ENCODE data around the gene HS3ST1. TPM values are rescaled to one million over a fixed set of nuclear protein-coding genes. Genes with fewer than 3 reads are reported as not detected.

Gene HS3ST1
- polyA plus RNA-seq, 1 donor: 1.4 TPM

GRCh38 chr4:11376146-11376545, 52.5 kb downstream of the HS3ST1 start:
- no peak overlapping the region for H3K4me3 ChIP-seq (ENCODE audit: low read length)
- WGBS (ENCODE audit: insufficient coverage, low lambda C conversion rate): 68% methylated on average over 4 of the region's 7 CpGs
- no peak overlapping the region for H3K27ac ChIP-seq (ENCODE audit: low read length)
- H3K36me3 ChIP-seq (ENCODE audit: control insufficient read depth, insufficient read depth, low read length): no peaks in the 10 kb centered on the region
- H3K9me3 ChIP-seq (ENCODE audit: control insufficient read depth, low read depth, low read length): peaks cover 5% of the 10 kb centered on the region
- H3K4me1 ChIP-seq (ENCODE audit: control insufficient read depth, insufficient read depth, low read length): no peaks in the 10 kb centered on the region
- DNase-seq: no peak
- no peaks in the 10 kb centered on the region for H3K27me3 ChIP-seq (ENCODE audit: control insufficient read depth, insufficient read depth, low read length)

GRCh38 chr4:11368701-11369115, 60.0 kb downstream of the HS3ST1 start:
- WGBS (ENCODE audit: insufficient coverage, low lambda C conversion rate): no CpG with 5 or more reads among the region's 53 CpGs
- no peak overlapping the region for H3K27ac ChIP-seq (ENCODE audit: low read length)
- H3K4me3 ChIP-seq (ENCODE audit: low read length): no peak overlapping the region

GRCh38 chr4:11367371-11367770, 61.3 kb downstream of the HS3ST1 start:
- H3K4me1 ChIP-seq (ENCODE audit: control insufficient read depth, insufficient read depth, low read length): no peaks in the 10 kb centered on the region
- peak; percentile 23 to 42 for DNase-seq

More at GRCh38 chr4:11368701-11369115, 60.0 kb downstream of the HS3ST1 start:
- H3K36me3 ChIP-seq (ENCODE audit: control insufficient read depth, insufficient read depth, low read length): no peaks in the 10 kb centered on the region
- peaks cover 25% of the 10 kb centered on the region for H3K27me3 ChIP-seq (ENCODE audit: control insufficient read depth, insufficient read depth, low read length)
- H3K4me1 ChIP-seq (ENCODE audit: control insufficient read depth, insufficient read depth, low read length): no peaks in the 10 kb centered on the region
- peaks cover 13% of the 10 kb centered on the region for H3K9me3 ChIP-seq (ENCODE audit: control insufficient read depth, low read depth, low read length)
- DNase-seq: no peak

GRCh38 chr4:11366859-11367258, 61.8 kb downstream of the HS3ST1 start:
- no peak overlapping the region for H3K4me3 ChIP-seq (ENCODE audit: low read length)
- no peaks in the 10 kb centered on the region for H3K36me3 ChIP-seq (ENCODE audit: control insufficient read depth, insufficient read depth, low read length)
- peaks cover 25% of the 10 kb centered on the region for H3K27me3 ChIP-seq (ENCODE audit: control insufficient read depth, insufficient read depth, low read length)
- no peak overlapping the region for H3K27ac ChIP-seq (ENCODE audit: low read length)
- no peak for DNase-seq
- H3K4me1 ChIP-seq (ENCODE audit: control insufficient read depth, insufficient read depth, low read length): no peaks in the 10 kb centered on the region
- H3K9me3 ChIP-seq (ENCODE audit: control insufficient read depth, low read depth, low read length): peaks cover 8% of the 10 kb centered on the region

More at GRCh38 chr4:11367371-11367770, 61.3 kb downstream of the HS3ST1 start:
- H3K27me3 ChIP-seq (ENCODE audit: control insufficient read depth, insufficient read depth, low read length): peaks cover 25% of the 10 kb centered on the region
- 40% methylated on average over 2 of the region's 4 CpGs for WGBS (ENCODE audit: insufficient coverage, low lambda C conversion rate)
- no peak overlapping the region for H3K27ac ChIP-seq (ENCODE audit: low read length)
- H3K4me3 ChIP-seq (ENCODE audit: low read length): no peak overlapping the region
- H3K36me3 ChIP-seq (ENCODE audit: control insufficient read depth, insufficient read depth, low read length): no peaks in the 10 kb centered on the region
- H3K9me3 ChIP-seq (ENCODE audit: control insufficient read depth, low read depth, low read length): peaks cover 8% of the 10 kb centered on the region

- H3K9me3 ChIP-seq (ENCODE audit: control insufficient read depth, low read depth, low read length): peaks cover 8% of the 10 kb centered on the region
- H3K27me3 ChIP-seq (ENCODE audit: control insufficient read depth, insufficient read depth, low read length): peaks cover 25% of the 10 kb centered on the region
- H3K27ac ChIP-seq (ENCODE audit: low read length): no peak overlapping the region
- H3K4me3 ChIP-seq (ENCODE audit: low read length): no peak overlapping the region
- no peaks in the 10 kb centered on the region for H3K36me3 ChIP-seq (ENCODE audit: control insufficient read depth, insufficient read depth, low read length)
- no peak for DNase-seq
- no peaks in the 10 kb centered on the region for H3K4me1 ChIP-seq (ENCODE audit: control insufficient read depth, insufficient read depth, low read length)
Measured at GRCh38 chr4:11365039-11365438, 63.7 kb downstream of the HS3ST1 start.

GRCh38 chr4:11359591-11359990, 69.1 kb downstream of the HS3ST1 start:
- Histone ChIP-seq H3K9me3 (ENCODE audit: control insufficient read depth, low read depth, low read length) (no peaks in the 10 kb centered on the region), H3K36me3 (ENCODE audit: control insufficient read depth, insufficient read depth, low read length) (no peaks in the 10 kb centered on the region), H3K27ac (ENCODE audit: low read length) (no peak overlapping the region), H3K27me3 (ENCODE audit: control insufficient read depth, insufficient read depth, low read length) (no peaks in the 10 kb centered on the region), H3K4me1 (ENCODE audit: control insufficient read depth, insufficient read depth, low read length) (no peaks in the 10 kb centered on the region), H3K4me3 (ENCODE audit: low read length) (no peak overlapping the region)
- DNase-seq: no peak

- H3K27me3 ChIP-seq (ENCODE audit: control insufficient read depth, insufficient read depth, low read length): no peaks in the 10 kb centered on the region
- no peaks in the 10 kb centered on the region for H3K9me3 ChIP-seq (ENCODE audit: control insufficient read depth, low read depth, low read length)
- WGBS (ENCODE audit: insufficient coverage, low lambda C conversion rate): no CpG with 5 or more reads among the region's 8 CpGs
- H3K4me1 ChIP-seq (ENCODE audit: control insufficient read depth, insufficient read depth, low read length): no peaks in the 10 kb centered on the region
- no peak overlapping the region for H3K4me3 ChIP-seq (ENCODE audit: low read length)
- H3K27ac ChIP-seq (ENCODE audit: low read length): no peak overlapping the region
- no peak for DNase-seq
- H3K36me3 ChIP-seq (ENCODE audit: control insufficient read depth, insufficient read depth, low read length): no peaks in the 10 kb centered on the region
Measured at GRCh38 chr4:11355226-11355625, 73.5 kb downstream of the HS3ST1 start.

GRCh38 chr4:11354531-11354930, 74.2 kb downstream of the HS3ST1 start:
- Histone ChIP-seq H3K9me3 (ENCODE audit: control insufficient read depth, low read depth, low read length) (no peaks in the 10 kb centered on the region), H3K27me3 (ENCODE audit: control insufficient read depth, insufficient read depth, low read length) (no peaks in the 10 kb centered on the region), H3K4me1 (ENCODE audit: control insufficient read depth, insufficient read depth, low read length) (no peaks in the 10 kb centered on the region), H3K27ac (ENCODE audit: low read length) (no peak overlapping the region), H3K36me3 (ENCODE audit: control insufficient read depth, insufficient read depth, low read length) (no peaks in the 10 kb centered on the region), H3K4me3 (ENCODE audit: low read length) (no peak overlapping the region)
- no peak for DNase-seq
- 100% methylated on average over 1 of the region's 5 CpGs for WGBS (ENCODE audit: insufficient coverage, low lambda C conversion rate)

- no peak overlapping the region for H3K27ac ChIP-seq (ENCODE audit: low read length)
- no peak for DNase-seq
- no peak overlapping the region for H3K4me3 ChIP-seq (ENCODE audit: low read length)
- H3K27me3 ChIP-seq (ENCODE audit: control insufficient read depth, insufficient read depth, low read length): no peaks in the 10 kb centered on the region
- H3K4me1 ChIP-seq (ENCODE audit: control insufficient read depth, insufficient read depth, low read length): no peaks in the 10 kb centered on the region
- no peaks in the 10 kb centered on the region for H3K9me3 ChIP-seq (ENCODE audit: control insufficient read depth, low read depth, low read length)
- WGBS (ENCODE audit: insufficient coverage, low lambda C conversion rate): 81% methylated on average over 3 of the region's 3 CpGs
- H3K36me3 ChIP-seq (ENCODE audit: control insufficient read depth, insufficient read depth, low read length): no peaks in the 10 kb centered on the region
Measured at GRCh38 chr4:11348449-11349088, 80.1 kb downstream of the HS3ST1 start.

- WGBS (ENCODE audit: insufficient coverage, low lambda C conversion rate): no CpG with 5 or more reads among the region's 2 CpGs
Measured at GRCh38 chr4:11344916-11345315, 83.8 kb downstream of the HS3ST1 start.

GRCh38 chr4:11343536-11343935, 85.2 kb downstream of the HS3ST1 start:
- Histone ChIP-seq H3K9me3 (ENCODE audit: control insufficient read depth, low read depth, low read length) (no peaks in the 10 kb centered on the region), H3K36me3 (ENCODE audit: control insufficient read depth, insufficient read depth, low read length) (no peaks in the 10 kb centered on the region), H3K4me1 (ENCODE audit: control insufficient read depth, insufficient read depth, low read length) (no peaks in the 10 kb centered on the region), H3K27me3 (ENCODE audit: control insufficient read depth, insufficient read depth, low read length) (no peaks in the 10 kb centered on the region), H3K27ac (ENCODE audit: low read length) (no peak overlapping the region), H3K4me3 (ENCODE audit: low read length) (no peak overlapping the region)
- WGBS (ENCODE audit: insufficient coverage, low lambda C conversion rate): no CpG with 5 or more reads among the region's 4 CpGs
- no peak for DNase-seq

More at GRCh38 chr4:11344916-11345315, 83.8 kb downstream of the HS3ST1 start:
- H3K4me1 ChIP-seq (ENCODE audit: control insufficient read depth, insufficient read depth, low read length): no peaks in the 10 kb centered on the region
- no peak for DNase-seq
- H3K27me3 ChIP-seq (ENCODE audit: control insufficient read depth, insufficient read depth, low read length): no peaks in the 10 kb centered on the region
- no peak overlapping the region for H3K27ac ChIP-seq (ENCODE audit: low read length)
- no peaks in the 10 kb centered on the region for H3K36me3 ChIP-seq (ENCODE audit: control insufficient read depth, insufficient read depth, low read length)
- no peak overlapping the region for H3K4me3 ChIP-seq (ENCODE audit: low read length)
- no peaks in the 10 kb centered on the region for H3K9me3 ChIP-seq (ENCODE audit: control insufficient read depth, low read depth, low read length)

All from large intestine (tissue), 3 donors.